H9 (cell line): ENCODE results near the gene SRPK1. TPM values are rescaled to one million over a fixed set of nuclear protein-coding genes. Genes with fewer than 3 reads are reported as not detected.
A peak's percentile ranks its signal among the peaks of the same experiment; 100 is the strongest.

ENCODE experiments used
- DNase-seq: peaks from one replicate; pipeline ENCODE4 v3.0.0-alpha.2; 2017
- H2AFZ ChIP-seq: one replicate; pipeline ENCODE4 v1.6.1; 2013; ENCODE audit warnings: mild to moderate bottlenecking, low read length, control low read depth, moderate library complexity
- H2AK5ac ChIP-seq: 2 replicates; pipeline ENCODE4 v1.6.1; 2013; ENCODE audit warnings: low read length, control low read depth, mixed read lengths; ENCODE audit not compliant: insufficient read length
- H2BK120ac ChIP-seq: one replicate; pipeline ENCODE4 v1.6.1; 2013; ENCODE audit warnings: low read depth, mild to moderate bottlenecking, low read length, control low read depth, inconsistent platforms; ENCODE audit not compliant: poor library complexity, severe bottlenecking
- H2BK12ac ChIP-seq: 2 replicates; pipeline ENCODE4 v1.6.1; 2013; ENCODE audit warnings: low read length, control low read depth, mixed read lengths, low read depth; ENCODE audit not compliant: insufficient read length
- H2BK15ac ChIP-seq: 2 replicates; pipeline ENCODE4 v1.6.1; 2013; ENCODE audit warnings: low read depth, low read length, control low read depth
- H2BK20ac ChIP-seq: one replicate; pipeline ENCODE4 v1.6.1; 2013; ENCODE audit warnings: low read depth, mild to moderate bottlenecking, low read length, control low read depth, inconsistent platforms; ENCODE audit not compliant: poor library complexity, severe bottlenecking
- H2BK5ac ChIP-seq: 2 replicates; pipeline ENCODE4 v1.6.1; 2013; ENCODE audit warnings: low read length, control low read depth, mixed read lengths; ENCODE audit not compliant: insufficient read length
- H3K14ac ChIP-seq: 2 replicates; pipeline ENCODE4 v1.6.1; 2013; ENCODE audit warnings: low read length, control low read depth; ENCODE audit not compliant: insufficient read depth
- H3K18ac ChIP-seq: 2 replicates; pipeline ENCODE4 v1.6.1; 2013; ENCODE audit warnings: low read depth, mild to moderate bottlenecking, mixed read lengths, low read length, control low read depth; ENCODE audit not compliant: insufficient read length
- H3K23ac ChIP-seq: 2 replicates; pipeline ENCODE4 v1.6.1; 2013; ENCODE audit warnings: low read length, control low read depth, mixed read lengths, low read depth; ENCODE audit not compliant: insufficient read length
- H3K23me2 ChIP-seq: 2 replicates; pipeline ENCODE4 v1.6.1; 2013; ENCODE audit warnings: low read depth, mild to moderate bottlenecking, mixed read lengths, low read length, control low read depth; ENCODE audit not compliant: insufficient read length, poor library complexity, severe bottlenecking
- H3K27ac ChIP-seq: 2 replicates; pipeline ENCODE4 v1.5.1; 2013; ENCODE audit warnings: low read length, control low read depth, mixed read lengths, low read depth; ENCODE audit not compliant: insufficient read length
- H3K27me3 ChIP-seq: 2 replicates; pipeline ENCODE4 v1.6.1; 2013; ENCODE audit warnings: low read length, control low read depth, inconsistent platforms; ENCODE audit not compliant: insufficient read depth
- H3K4ac ChIP-seq: 2 replicates; pipeline ENCODE4 v1.6.1; 2013; ENCODE audit warnings: low read depth, mild to moderate bottlenecking, control low read depth, inconsistent platforms, low read length, moderate library complexity
- H3K4me1 ChIP-seq: 2 replicates; pipeline ENCODE4 v1.6.1; 2013; ENCODE audit warnings: low read length, control low read depth, inconsistent platforms; ENCODE audit not compliant: insufficient read depth
- H3K4me2 ChIP-seq: 2 replicates; pipeline ENCODE4 v1.6.1; 2013; ENCODE audit warnings: low read length, control low read depth, mixed read lengths; ENCODE audit not compliant: insufficient read length, insufficient read depth
- H3K56ac ChIP-seq: 2 replicates; pipeline ENCODE4 v1.6.1; 2013; ENCODE audit warnings: low read depth, mild to moderate bottlenecking, mixed read lengths, low read length, control low read depth; ENCODE audit not compliant: insufficient read length
- H3K79me1 ChIP-seq: 2 replicates; pipeline ENCODE4 v1.6.1; 2013; ENCODE audit warnings: low read depth, mild to moderate bottlenecking, moderate library complexity, low read length, control low read depth, inconsistent platforms; ENCODE audit not compliant: insufficient read depth, poor library complexity, severe bottlenecking
- H3K79me2 ChIP-seq: 2 replicates; pipeline ENCODE4 v1.6.1; 2013; ENCODE audit warnings: low read length, control low read depth, inconsistent platforms; ENCODE audit not compliant: insufficient read depth
- H3K9ac ChIP-seq: 2 replicates; pipeline ENCODE4 v1.6.1; 2013; ENCODE audit warnings: low read length, control low read depth, mixed read lengths; ENCODE audit not compliant: insufficient read length; ENCODE audit errors: extremely low read depth
- H3K9me3 ChIP-seq: one replicate; pipeline ENCODE4 v1.6.1; 2013; ENCODE audit warnings: low read depth, low read length, inconsistent platforms; ENCODE audit not compliant: control insufficient read depth
- H3T11ph ChIP-seq: one replicate; pipeline ENCODE4 v1.6.1; 2013; ENCODE audit warnings: mild to moderate bottlenecking, low read length, control low read depth, inconsistent platforms
- H4K20me1 ChIP-seq: one replicate; pipeline ENCODE4 v1.6.1; 2013; ENCODE audit not compliant: control insufficient read depth, insufficient read length, insufficient read depth
- H4K5ac ChIP-seq: 2 replicates; pipeline ENCODE4 v1.6.1; 2013; ENCODE audit warnings: low read depth, mild to moderate bottlenecking, mixed read lengths, low read length, control low read depth; ENCODE audit not compliant: insufficient read length
- H4K8ac ChIP-seq: replicated peaks from 2 replicates; pipeline ENCODE4 v1.6.1; 2013; ENCODE audit warnings: low read length, control low read depth, mixed read lengths, low read depth; ENCODE audit not compliant: insufficient read length
- H4K91ac ChIP-seq: 2 replicates; pipeline ENCODE4 v1.6.1; 2013; ENCODE audit warnings: low read depth, mild to moderate bottlenecking, moderate library complexity, mixed read lengths, low read length, control low read depth; ENCODE audit not compliant: insufficient read length
- H3K27ac Mint-ChIP-seq, 3 experiments: 2 replicates in 2 of 3; 3 replicates in 1 of 3; pipeline ENCODE4 v1.8.0; 2020 to 2021; ENCODE audit warnings: mixed read lengths in 3 of 3, mild to moderate bottlenecking in 1 of 3, moderate library complexity in 1 of 3
- H3K27me3 Mint-ChIP-seq: 2 replicates; pipeline ENCODE4 v1.8.0; 2021; ENCODE audit warnings: low read depth, mild to moderate bottlenecking, moderate library complexity, mixed read lengths
- H3K36me3 Mint-ChIP-seq, 3 experiments: 2 replicates in 2 of 3; 3 replicates in 1 of 3; pipeline ENCODE4 v1.8.0; 2020 to 2021; ENCODE audit warnings: low read depth in 3 of 3, mixed read lengths in 3 of 3; ENCODE audit not compliant: insufficient read depth in 1 of 3
- H3K4me1 Mint-ChIP-seq, 2 experiments: 2 replicates each; pipeline ENCODE4 v1.8.0; 2020; ENCODE audit warnings: mixed read lengths in 2 of 2
- H3K4me3 Mint-ChIP-seq, 2 experiments: 2 replicates in 1 of 2; 3 replicates in 1 of 2; pipeline ENCODE4 v1.8.0; 2020 to 2021; ENCODE audit warnings: mild to moderate bottlenecking in 2 of 2, mixed read lengths in 2 of 2, moderate library complexity in 1 of 2
- H3K9me3 Mint-ChIP-seq, 2 experiments: 2 replicates in 1 of 2; 3 replicates in 1 of 2; pipeline ENCODE4 v1.8.0; 2020; ENCODE audit warnings: mild to moderate bottlenecking in 2 of 2, mixed read lengths in 2 of 2, moderate library complexity in 1 of 2
- CTCF ChIP-seq: fragments of 200-600 bp; sonication (generic); conservative IDR thresholded peaks from 3 replicates; pipeline ENCODE4 v1.8.0; 2021; ENCODE audit warnings: antibody characterized with exemption, mild to moderate bottlenecking
- WGBS: extraction: QIAGEN DNeasy Blood & Tissue Kit; methylation state at CpG from one replicate; pipeline ENCODE4 v1.1.7; 2013; ENCODE audit warnings: missing lambda C conversion rate, low lambda C conversion rate, mixed read lengths; ENCODE audit not compliant: insufficient read length; ENCODE audit errors: extremely low coverage; 5-methylcytosine and 5-hydroxymethylcytosine counted together
- total RNA-seq: library from RNA; stranded (reverse); gene quantifications from 2 replicates; pipeline ENCODE4 v1.2.1, GENCODE V29; 2021

SRPK1 gene
- total RNA-seq, 1 experiment from 2014 or later = 93.2 TPM

GRCh38 chr6:35798706-35799105 lies 122.2 kb downstream of the SRPK1 start:
- Histone ChIP-seq H2BK20ac (no peak overlapping the region), H3K9ac (no peak overlapping the region), H3K4me2 (no peak overlapping the region), H4K20me1 (no peaks in the 10 kb centered on the region), H2AFZ (no peak overlapping the region), H3K27me3 (no peaks in the 10 kb centered on the region), H3K14ac (no peak overlapping the region), H3K79me1 (no peaks in the 10 kb centered on the region), H3K23me2 (no peaks in the 10 kb centered on the region), H3K4me1 (peaks cover 5% of the 10 kb centered on the region; the same call in 1 of the 2 replicates), H3K18ac (peak overlapping the region; percentile 5), H3K56ac (no peak overlapping the region), H3K23ac (no peak overlapping the region), H4K5ac (no peak overlapping the region), H2AK5ac (no peak overlapping the region), H3K27ac (no peak overlapping the region), H2BK120ac (no peak overlapping the region), H3T11ph (no peak overlapping the region), H3K4ac (no peak overlapping the region), H3K9me3 (no peaks in the 10 kb centered on the region), H3K79me2 (no peaks in the 10 kb centered on the region), H2BK15ac (no peak overlapping the region), H4K8ac (no peak overlapping the region), H4K91ac (no peak overlapping the region), H2BK5ac (no peak overlapping the region), H2BK12ac (no peak overlapping the region)
- peaks cover 2% of the 10 kb centered on the region; the same call in 1 of the 2 replicates for H3K27me3 Mint-ChIP-seq
- no peak overlapping the region for H3K4me3 Mint-ChIP-seq
- no peaks in the 10 kb centered on the region; a peak in 1 of 5 replicates for H3K9me3 Mint-ChIP-seq
- no peak for TF ChIP-seq CTCF
- DNase-seq = no peak
- H3K36me3 Mint-ChIP-seq = peaks cover 0 to 2% (median 0%) of the 10 kb centered on the region in 3 experiments; a peak in 1 of 7 replicates
- no peak overlapping the region; a peak in 2 of 7 replicates for H3K27ac Mint-ChIP-seq
- no CpG with 5 or more reads among the region's 5 CpGs for WGBS
- H3K4me1 Mint-ChIP-seq = peaks cover 23 to 24% of the 10 kb centered on the region in 2 experiments
